DOHH2 (cell line): Measurements from ENCODE around the gene ZNF316.

Experiments
- H3F3A ChIP-seq: fragments of 200-600 bp; sonication (generic), shearing (Covaris generic); 2 replicates; pipeline ENCODE4 v1.6.0; 2016; ENCODE audit warnings: antibody characterized with exemption, mild to moderate bottlenecking; ENCODE audit not compliant: control insufficient read depth, insufficient read depth
- H3K27ac ChIP-seq: fragments of 200-600 bp; sonication (generic); 2 replicates; pipeline ENCODE4 v1.5.1; 2014; ENCODE audit warnings: low read depth, mild to moderate bottlenecking, low read length, moderate library complexity
- H3K27me3 ChIP-seq: fragments of 200-600 bp; sonication (generic); 2 replicates; pipeline ENCODE4 v1.6.1; 2014; ENCODE audit warnings: mild to moderate bottlenecking, low read length, mixed read lengths; ENCODE audit not compliant: control insufficient read depth
- H3K36me3 ChIP-seq: fragments of 200-600 bp; sonication (generic); 2 replicates; pipeline ENCODE4 v1.6.1; 2014; ENCODE audit warnings: mild to moderate bottlenecking, low read length, moderate library complexity, mixed read lengths; ENCODE audit not compliant: control insufficient read depth
- H3K4me1 ChIP-seq: fragments of 200-600 bp; sonication (generic); 2 replicates; pipeline ENCODE4 v1.6.1; 2014; ENCODE audit warnings: mild to moderate bottlenecking, low read length, mixed read lengths; ENCODE audit not compliant: control insufficient read depth
- H3K4me2 ChIP-seq: fragments of 200-600 bp; sonication (generic); 2 replicates; pipeline ENCODE4 v1.6.0; 2014; ENCODE audit warnings: mild to moderate bottlenecking, low read length, moderate library complexity
- H3K4me3 ChIP-seq: fragments of 200-600 bp; sonication (generic); 2 replicates; pipeline ENCODE4 v1.5.1; 2014; ENCODE audit warnings: mild to moderate bottlenecking, low read length, mixed read lengths
- H3K79me2 ChIP-seq: fragments of 200-600 bp; sonication (generic); 2 replicates; pipeline ENCODE4 v1.6.1; 2014; ENCODE audit warnings: mild to moderate bottlenecking, low read length, mixed read lengths; ENCODE audit not compliant: control insufficient read depth
- H3K9me2 ChIP-seq: fragments of 200-600 bp; sonication (generic); replicated peaks from 2 replicates; pipeline ENCODE4 v1.6.1; 2014; ENCODE audit warnings: mild to moderate bottlenecking, low read length, mixed read lengths; ENCODE audit not compliant: control insufficient read depth
- H3K9me3 ChIP-seq: fragments of 200-600 bp; sonication (generic); 2 replicates; pipeline ENCODE4 v1.6.1; 2014; ENCODE audit warnings: antibody characterized with exemption, low read length, mixed read lengths; ENCODE audit not compliant: control insufficient read depth, insufficient read depth
- H4K20me1 ChIP-seq: fragments of 200-600 bp; sonication (generic); 2 replicates; pipeline ENCODE4 v1.6.0; 2014; ENCODE audit warnings: low read depth, mild to moderate bottlenecking, antibody characterized with exemption, low read length, moderate library complexity; ENCODE audit not compliant: control insufficient read depth, insufficient read depth
- EZH2phosphoT487 ChIP-seq: fragments of 200-600 bp; sonication (generic); IDR thresholded peaks from 2 replicates; pipeline ENCODE4 v1.6.1; 2017; ENCODE audit warnings: borderline replicate concordance, mild to moderate bottlenecking, antibody characterized with exemption, low read length, moderate library complexity, mixed read lengths
- TF ChIP-seq, protein P1 (sequence below): fragments of 200-600 bp; sonication (generic); IDR thresholded peaks from one replicate; pipeline ENCODE4 v1.5.1; 2014; ENCODE audit warnings: antibody characterized with exemption, mild to moderate bottlenecking, low read depth, low read length; ENCODE audit not compliant: poor library complexity, severe bottlenecking

The ZNF316 gene

DNA sequence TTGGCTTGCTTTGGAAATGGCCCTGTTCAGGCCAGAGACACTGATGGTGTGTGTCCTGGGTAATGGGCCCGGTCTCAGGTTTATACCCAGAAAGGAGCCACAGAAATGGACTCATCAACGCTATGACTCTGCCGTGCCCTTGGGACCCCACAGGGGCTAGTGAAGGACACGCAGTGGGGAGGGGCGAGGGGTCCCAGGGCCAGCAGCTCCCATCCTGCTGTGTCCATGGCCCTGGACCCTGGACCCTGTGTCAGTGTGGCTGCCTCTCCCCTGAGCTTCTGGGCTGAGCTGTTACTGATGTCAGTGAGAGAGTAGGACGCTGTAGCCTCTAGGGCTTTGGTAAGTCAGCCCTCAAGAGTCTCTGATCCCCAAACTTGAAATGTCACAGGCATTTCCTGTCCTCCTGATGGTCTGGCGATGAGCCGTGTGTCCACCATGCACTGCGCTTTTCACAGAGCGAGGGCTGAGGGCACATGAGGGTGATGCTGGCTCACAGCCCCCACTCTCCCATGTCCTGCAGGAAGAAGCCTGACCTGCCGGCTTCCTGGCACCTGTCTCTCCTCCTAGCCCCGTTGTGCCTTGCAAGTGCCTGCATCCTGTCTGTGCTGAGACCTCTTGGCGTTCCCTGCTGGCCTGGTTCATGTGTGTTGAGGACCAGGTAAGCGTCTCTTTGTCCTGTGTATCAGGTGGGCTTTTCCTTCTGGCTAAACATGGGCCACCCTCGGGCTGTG is 4.4 kb downstream of the ZNF316 start:
- Histone ChIP-seq H3K27me3 (no peaks in the 10 kb centered on the region), H3K79me2 (peaks cover 51% of the 10 kb centered on the region), H3K9me3 (no peaks in the 10 kb centered on the region), H3K4me2 (no peak overlapping the region), H3K27ac (no peak overlapping the region), H4K20me1 (peaks cover 4% of the 10 kb centered on the region; the same call in 1 of the 2 replicates), H3K36me3 (peaks cover 77% of the 10 kb centered on the region), H3K9me2 (no peaks in the 10 kb centered on the region), H3K4me1 (peaks cover 20% of the 10 kb centered on the region), H3F3A (no peaks in the 10 kb centered on the region), H3K4me3 (no peak overlapping the region)
- TF ChIP-seq EZH2phosphoT487: no peak
- TF ChIP-seq, protein P1, sequence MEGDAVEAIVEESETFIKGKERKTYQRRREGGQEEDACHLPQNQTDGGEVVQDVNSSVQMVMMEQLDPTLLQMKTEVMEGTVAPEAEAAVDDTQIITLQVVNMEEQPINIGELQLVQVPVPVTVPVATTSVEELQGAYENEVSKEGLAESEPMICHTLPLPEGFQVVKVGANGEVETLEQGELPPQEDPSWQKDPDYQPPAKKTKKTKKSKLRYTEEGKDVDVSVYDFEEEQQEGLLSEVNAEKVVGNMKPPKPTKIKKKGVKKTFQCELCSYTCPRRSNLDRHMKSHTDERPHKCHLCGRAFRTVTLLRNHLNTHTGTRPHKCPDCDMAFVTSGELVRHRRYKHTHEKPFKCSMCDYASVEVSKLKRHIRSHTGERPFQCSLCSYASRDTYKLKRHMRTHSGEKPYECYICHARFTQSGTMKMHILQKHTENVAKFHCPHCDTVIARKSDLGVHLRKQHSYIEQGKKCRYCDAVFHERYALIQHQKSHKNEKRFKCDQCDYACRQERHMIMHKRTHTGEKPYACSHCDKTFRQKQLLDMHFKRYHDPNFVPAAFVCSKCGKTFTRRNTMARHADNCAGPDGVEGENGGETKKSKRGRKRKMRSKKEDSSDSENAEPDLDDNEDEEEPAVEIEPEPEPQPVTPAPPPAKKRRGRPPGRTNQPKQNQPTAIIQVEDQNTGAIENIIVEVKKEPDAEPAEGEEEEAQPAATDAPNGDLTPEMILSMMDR: no peak

DNA sequence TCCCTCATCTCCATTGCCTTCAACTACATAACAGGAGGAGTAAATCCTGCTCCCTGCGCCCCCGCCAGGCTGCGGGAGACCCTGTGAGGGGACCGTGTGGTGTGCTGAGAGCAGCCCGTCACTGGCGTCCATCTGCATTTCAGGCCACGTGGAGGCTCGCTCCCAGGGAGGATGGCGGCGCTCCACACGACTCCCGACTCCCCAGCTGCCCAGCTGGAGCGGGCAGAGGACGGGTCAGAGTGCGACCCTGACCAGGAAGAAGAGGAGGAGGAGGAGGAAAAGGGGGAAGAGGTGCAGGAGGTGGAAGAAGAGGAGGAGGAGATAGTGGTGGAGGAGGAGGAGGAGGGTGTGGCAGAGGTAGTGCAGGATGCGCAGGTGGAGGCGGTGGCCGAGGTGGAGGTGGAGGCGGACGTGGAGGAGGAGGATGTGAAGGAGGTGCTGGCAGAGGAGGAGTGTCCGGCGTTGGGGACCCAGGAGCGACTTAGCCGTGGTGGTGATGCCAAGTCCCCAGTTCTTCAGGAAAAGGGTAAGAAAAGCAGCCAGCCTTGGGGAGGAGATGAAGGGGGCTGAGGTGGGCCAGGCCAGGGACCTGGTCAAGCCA is 5.2 kb downstream of the ZNF316 start:
- peaks cover 4% of the 10 kb centered on the region; the same call in 1 of the 2 replicates for H4K20me1 ChIP-seq

DNA sequence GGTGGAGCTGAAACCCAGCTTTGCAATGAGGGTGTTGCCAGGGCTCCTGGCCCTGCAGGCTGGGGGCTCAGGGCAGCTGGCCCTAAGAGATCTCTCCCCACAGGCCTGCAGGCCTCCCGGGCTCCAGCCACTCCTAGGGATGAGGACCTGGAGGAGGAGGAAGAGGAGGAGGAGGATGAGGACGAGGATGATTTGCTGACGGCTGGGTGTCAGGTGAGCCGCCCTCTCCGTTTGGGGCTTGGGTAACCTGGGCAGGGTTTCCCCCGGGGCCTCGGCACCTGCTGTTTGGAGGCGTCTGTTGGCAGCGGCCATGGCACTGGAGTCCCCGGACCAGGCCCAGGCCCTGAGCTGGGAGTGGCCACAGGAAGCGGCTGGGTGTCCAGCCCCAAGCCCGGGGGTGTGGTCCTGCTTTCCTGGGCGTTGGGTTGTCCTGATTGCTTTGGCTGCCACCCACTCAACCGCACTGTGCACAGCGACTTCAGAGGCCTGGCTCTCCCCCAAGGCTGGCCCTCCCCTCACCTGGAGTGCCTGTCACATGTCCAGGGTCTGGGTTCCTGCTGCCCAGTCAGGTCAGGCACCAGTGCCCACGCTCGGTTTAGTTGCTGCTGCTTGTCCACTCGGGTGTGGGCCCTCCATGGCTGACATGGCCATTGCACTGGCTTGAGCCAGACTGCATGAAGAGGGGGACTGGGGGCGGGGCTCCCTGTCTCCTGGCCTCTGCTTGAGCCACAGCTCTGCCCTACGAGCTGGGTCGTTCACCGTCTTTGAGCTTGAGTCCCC is 5.9 kb downstream of the ZNF316 start:
- no peak overlapping the region for H3K4me2 ChIP-seq
- peaks cover 56% of the 10 kb centered on the region for H3K79me2 ChIP-seq
- TF ChIP-seq, protein P1: no peak
- TF ChIP-seq EZH2phosphoT487: no peak
- H3K36me3 ChIP-seq: peaks cover 93% of the 10 kb centered on the region
- no peaks in the 10 kb centered on the region for H3K9me3 ChIP-seq
- H3K27me3 ChIP-seq: no peaks in the 10 kb centered on the region
- peaks cover 4% of the 10 kb centered on the region; the same call in 1 of the 2 replicates for H4K20me1 ChIP-seq
- H3K27ac ChIP-seq: no peak overlapping the region
- H3F3A ChIP-seq: no peaks in the 10 kb centered on the region
- H3K4me3 ChIP-seq: no peak overlapping the region
- peaks cover 12% of the 10 kb centered on the region for H3K4me1 ChIP-seq
- no peaks in the 10 kb centered on the region for H3K9me2 ChIP-seq

More for the DNA sequence above, 5.2 kb downstream of the ZNF316 start:
- Histone ChIP-seq H3K4me1 (peaks cover 15% of the 10 kb centered on the region), H3K79me2 (peaks cover 55% of the 10 kb centered on the region), H3K27ac (no peak overlapping the region), H3K9me3 (no peaks in the 10 kb centered on the region), H3K36me3 (peaks cover 86% of the 10 kb centered on the region), H3K4me2 (no peak overlapping the region), H3F3A (no peaks in the 10 kb centered on the region), H3K27me3 (no peaks in the 10 kb centered on the region), H3K4me3 (no peak overlapping the region), H3K9me2 (no peaks in the 10 kb centered on the region)
- no peak for TF ChIP-seq EZH2phosphoT487
- TF ChIP-seq, protein P1: no peak
